Adrenal gland (tissue), 12 donors: ENCODE measurements around the gene NAA16. TPM values are rescaled to one million over a fixed set of nuclear protein-coding genes. Genes with fewer than 3 reads are reported as not detected.

Experiments
- DNase-seq, 7 donors: peaks; one replicate each; pipeline ENCODE4 v3.0.0-alpha.2; 2019 to 2020
- H3K27ac ChIP-seq, 5 donors: fragments of 200-600 bp; sonication (generic) in 4 of 5; 1 replicate in 3 of 5; 2 replicates in 2 of 5; pipeline versions ENCODE4 v1.5.1 to v1.8.0; 2016 to 2020; ENCODE audit warnings: mild to moderate bottlenecking in 1 of 5
- H3K27me3 ChIP-seq: fragments of 200-600 bp; 2 replicates; pipeline ENCODE4 v1.8.0; 2021
- H3K36me3 ChIP-seq, 2 donors: fragments of 200-600 bp; replicated peaks in 1 of 2; 1 replicate in 1 of 2; 2 replicates in 1 of 2; pipeline versions ENCODE4 v1.5.1 to v1.8.0; 2018 to 2022
- H3K4me1 ChIP-seq, 2 donors: fragments of 200-600 bp; replicated peaks in 1 of 2; 1 replicate in 1 of 2; 2 replicates in 1 of 2; pipeline versions ENCODE4 v1.5.1 to v1.8.0; 2018 to 2021
- H3K4me3 ChIP-seq, 4 donors: fragments of 200-600 bp; sonication (generic) in 3 of 4; one replicate each; pipeline ENCODE4 v1.5.1; 2016 to 2018
- H3K9me3 ChIP-seq, 3 donors: fragments of 200-600 bp; sonication (generic) in 1 of 3; replicated peaks in 1 of 3; 1 replicate in 2 of 3; 2 replicates in 1 of 3; pipeline versions ENCODE4 v1.5.1 to v1.8.0; 2016 to 2021
- POLR2A ChIP-seq, 2 donors: fragments of 450-650 bp; IDR thresholded peaks; one replicate each; pipeline ENCODE4 v1.6.1; 2017; ENCODE audit warnings: antibody characterized with exemption in 2 of 2, mild to moderate bottlenecking in 2 of 2, moderate library complexity in 1 of 2
- WGBS, 4 donors: extraction: QIAGEN DNeasy Blood & Tissue Kit in 2 of 4; methylation state at CpG; one replicate each; pipeline versions ENCODE4 v1.1.5 to v1.1.7; 2013 to 2017; 5-methylcytosine and 5-hydroxymethylcytosine counted together
- intact Hi-C, 2 donors: fragments of 100-400 bp; cut with DNase I; formaldehyde crosslinking; loops; one replicate each; pipeline versions ENCODE4 v1.14.1 to v1.15.0; 2022 to 2023
- polyA plus RNA-seq, 3 donors: library from polyadenylated mRNA; stranded (reverse); fragments of 200-250 nt in 2 of 3; fragments of 350-450 nt in 1 of 3; fragmentation: Illumina TruSeq in 1 of 3; extraction: RNeasy Lipid Tissue Mini Kit (QIAGEN cat#74804) in 1 of 3; gene quantifications; one replicate each; pipeline ENCODE4 v1.2.3, GENCODE V29; 2013 to 2014
- total RNA-seq, 9 donors: library from RNA; depleted of rRNA in 4 of 9; stranded (reverse); fragments of >200 nt in 4 of 9; fragments of 120-200 nt in 1 of 9; fragmentation: NEBNext Ultra II Directional in 1 of 9; extraction: Animal tissue kit (Norgen Biotek cat#: 25700) in 1 of 9; gene quantifications; one replicate each; pipeline versions ENCODE4 v1.1.0 to v1.2.4, GENCODE V29; 2013 to 2023
- TF ChIP-seq, protein P1 (sequence below), 6 experiments: fragments of 450-650 bp in 4 of 6; fragments of 200-600 bp in 2 of 6; sonication (generic) in 1 of 6; IDR thresholded peaks; 1 replicate in 5 of 6; 2 replicates in 1 of 6; pipeline versions ENCODE4 v1.5.1 to v1.8.0; 2016 to 2021; ENCODE audit warnings: antibody characterized with exemption in 6 of 6, mild to moderate bottlenecking in 2 of 6, moderate library complexity in 1 of 6
- donor health status: healthy with polysubstance abuse.
- donor health status: Bipolar disorder and iron deficiency.
- donor health status: DM: yes; HTN: yes; CAD: no.
- donor health status: DM: no; HTN: no; CAD: no.
- donor health status: DM: no; HTN: no; CAD: no.
- donor health status: DM: yes; HTN: yes; CAD: no.

Gene NAA16
- total and polyA plus RNA-seq, 12 donors: 3.2 to 26.2 (median 16.8) TPM

GRCh38 chr13:41370736-41371135 lies 59.7 kb downstream of the NAA16 start:
- peaks cover 0 to 40% of the 10 kb centered on the region in 2 donors for H3K36me3 ChIP-seq
- H3K4me3 ChIP-seq: no peak overlapping the region
- TF ChIP-seq POLR2A (IDR thresholded peaks at IDR 0.05): no peak
- TF ChIP-seq, protein P1, sequence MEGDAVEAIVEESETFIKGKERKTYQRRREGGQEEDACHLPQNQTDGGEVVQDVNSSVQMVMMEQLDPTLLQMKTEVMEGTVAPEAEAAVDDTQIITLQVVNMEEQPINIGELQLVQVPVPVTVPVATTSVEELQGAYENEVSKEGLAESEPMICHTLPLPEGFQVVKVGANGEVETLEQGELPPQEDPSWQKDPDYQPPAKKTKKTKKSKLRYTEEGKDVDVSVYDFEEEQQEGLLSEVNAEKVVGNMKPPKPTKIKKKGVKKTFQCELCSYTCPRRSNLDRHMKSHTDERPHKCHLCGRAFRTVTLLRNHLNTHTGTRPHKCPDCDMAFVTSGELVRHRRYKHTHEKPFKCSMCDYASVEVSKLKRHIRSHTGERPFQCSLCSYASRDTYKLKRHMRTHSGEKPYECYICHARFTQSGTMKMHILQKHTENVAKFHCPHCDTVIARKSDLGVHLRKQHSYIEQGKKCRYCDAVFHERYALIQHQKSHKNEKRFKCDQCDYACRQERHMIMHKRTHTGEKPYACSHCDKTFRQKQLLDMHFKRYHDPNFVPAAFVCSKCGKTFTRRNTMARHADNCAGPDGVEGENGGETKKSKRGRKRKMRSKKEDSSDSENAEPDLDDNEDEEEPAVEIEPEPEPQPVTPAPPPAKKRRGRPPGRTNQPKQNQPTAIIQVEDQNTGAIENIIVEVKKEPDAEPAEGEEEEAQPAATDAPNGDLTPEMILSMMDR (IDR thresholded peaks at IDR 0.05): no peak
- WGBS, 4 donors: 93 to 99% (median 95%) methylated on average over 2 of the region's 2 CpGs
- H3K9me3 ChIP-seq: no peaks in the 10 kb centered on the region
- H3K27ac ChIP-seq: no peak overlapping the region
- DNase-seq: no peak
- intact Hi-C loops: no loop called here
- no peaks in the 10 kb centered on the region for H3K4me1 ChIP-seq
- H3K27me3 ChIP-seq: no peaks in the 10 kb centered on the region

DNA sequence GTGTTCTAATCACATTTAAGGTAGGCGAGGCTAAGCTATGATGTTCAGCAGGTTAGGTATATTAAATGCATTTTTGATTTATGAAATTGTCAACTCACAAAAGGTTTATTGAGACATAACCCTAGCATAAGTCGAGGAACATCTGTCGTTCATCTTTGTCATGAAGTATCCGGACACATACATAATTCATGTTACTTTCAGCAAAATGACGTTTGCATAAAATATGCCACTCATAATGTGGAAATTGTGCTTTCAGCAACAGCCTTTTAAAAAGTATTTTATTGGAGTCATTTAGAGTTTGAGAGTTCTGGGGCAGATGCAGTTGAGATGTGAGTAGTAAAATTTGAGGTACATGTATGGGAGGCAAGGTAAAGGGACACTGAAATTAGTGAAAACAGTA lies 66.4 kb downstream of the NAA16 start:
- no peak for DNase-seq
- 91 to 96% (median 94%) methylated on average over 5 of the region's 5 CpGs for WGBS, 4 donors
- no peak for TF ChIP-seq POLR2A (IDR thresholded peaks at IDR 0.05)
- TF ChIP-seq, protein P1 (IDR thresholded peaks at IDR 0.05): no peak
- Histone ChIP-seq H3K4me3 (no peak overlapping the region), H3K9me3 (no peaks in the 10 kb centered on the region), H3K27me3 (no peaks in the 10 kb centered on the region), H3K27ac (no peak overlapping the region), H3K4me1 (no peaks in the 10 kb centered on the region), H3K36me3 (peaks cover 0 to 20% of the 10 kb centered on the region in 2 donors)
- intact Hi-C loops: loop anchor here in 1 of 2 donors (5.0 kb wide), 1 partner anchor 135 kb away; no protein-coding TSS in a partner anchor

DNA sequence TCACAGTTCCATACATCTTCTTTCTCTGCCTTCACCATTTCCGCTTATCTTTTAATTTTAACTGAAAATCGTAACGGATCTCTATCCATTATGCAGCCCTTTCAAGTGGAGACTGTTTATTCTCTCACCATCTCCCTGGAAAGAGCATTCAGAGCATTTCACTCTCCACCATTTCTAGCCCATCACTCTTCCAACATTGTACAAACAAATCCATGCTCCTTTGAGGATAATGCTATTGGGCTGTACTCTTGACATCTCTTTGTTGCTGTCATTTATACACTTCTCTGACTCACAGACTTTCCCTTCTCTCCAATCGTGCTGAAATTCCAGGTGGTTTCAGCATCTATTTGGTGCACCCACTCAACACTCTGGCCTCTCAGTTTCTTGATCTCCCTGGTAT lies 71.4 kb downstream of the NAA16 start:
- H3K27ac ChIP-seq: no peak overlapping the region
- TF ChIP-seq, protein P1 (IDR thresholded peaks at IDR 0.05): no peak
- no peak for TF ChIP-seq POLR2A (IDR thresholded peaks at IDR 0.05)
- 60 to 69% (median 64%) methylated on average over 4 of the region's 4 CpGs for WGBS, 4 donors
- no peak overlapping the region for H3K4me3 ChIP-seq
- no peaks in the 10 kb centered on the region for H3K4me1 ChIP-seq
- no peaks in the 10 kb centered on the region for H3K36me3 ChIP-seq
- intact Hi-C loops: loop anchor here in 1 of 2 donors (10.0 kb wide), 1 partner anchor 272 kb away; no protein-coding TSS in a partner anchor
- no peaks in the 10 kb centered on the region for H3K27me3 ChIP-seq
- no peak for DNase-seq
- no peaks in the 10 kb centered on the region for H3K9me3 ChIP-seq

- Histone ChIP-seq H3K4me3 (no peak overlapping the region), H3K36me3 (no peaks in the 10 kb centered on the region), H3K4me1 (no peaks in the 10 kb centered on the region), H3K27me3 (no peaks in the 10 kb centered on the region), H3K9me3 (no peaks in the 10 kb centered on the region), H3K27ac (no peak overlapping the region)
- TF ChIP-seq, protein P1 (IDR thresholded peaks at IDR 0.05): no peak
- TF ChIP-seq POLR2A (IDR thresholded peaks at IDR 0.05): no peak
- intact Hi-C loops: loop anchor here in 1 of 2 donors (10.0 kb wide), 1 partner anchor 271 kb away; no protein-coding TSS in a partner anchor
- 27 to 35% (median 33%) methylated on average over 3 of the region's 3 CpGs for WGBS, 4 donors
- DNase-seq: no peak
Observed at GRCh38 chr13:41383386-41383785, 72.3 kb downstream of the NAA16 start.
